GM19328 (cell line): ENCODE data around the gene SORBS2.

ENCODE experiments used
- ATAC-seq: cut with Tn5 transposase; IDR thresholded peaks from one replicate; pipeline ENCODE4 v1.9.1; 2021; ENCODE audit warnings: mild to moderate bottlenecking, moderate library complexity; ENCODE audit not compliant: unreplicated experiment

SORBS2 gene

GRCh38 chr4:185536411-185536709 is 275.6 kb downstream of the SORBS2 start:
- no peak for ATAC-seq

- peak; percentile 33 for ATAC-seq
Measured at GRCh38 chr4:185535612-185536410, 276.2 kb downstream of the SORBS2 start.
